Measurements from ENCODE around the gene IL13. TPM values are rescaled to one million over a fixed set of nuclear protein-coding genes. Genes with fewer than 3 reads are reported as not detected.

IL13 gene
- total RNA-seq, 1 donor from 2014 or later = not detected

GRCh38 chr5:132655821-132656773 lies 1.9 kb upstream of the IL13 start:
- no peak for DNase-seq (ENCODE audit: low read depth)
- H3K4me3 ChIP-seq (ENCODE audit: low read depth, low read length) = peak overlapping the region; percentile 38
- TF ChIP-seq, protein P1, sequence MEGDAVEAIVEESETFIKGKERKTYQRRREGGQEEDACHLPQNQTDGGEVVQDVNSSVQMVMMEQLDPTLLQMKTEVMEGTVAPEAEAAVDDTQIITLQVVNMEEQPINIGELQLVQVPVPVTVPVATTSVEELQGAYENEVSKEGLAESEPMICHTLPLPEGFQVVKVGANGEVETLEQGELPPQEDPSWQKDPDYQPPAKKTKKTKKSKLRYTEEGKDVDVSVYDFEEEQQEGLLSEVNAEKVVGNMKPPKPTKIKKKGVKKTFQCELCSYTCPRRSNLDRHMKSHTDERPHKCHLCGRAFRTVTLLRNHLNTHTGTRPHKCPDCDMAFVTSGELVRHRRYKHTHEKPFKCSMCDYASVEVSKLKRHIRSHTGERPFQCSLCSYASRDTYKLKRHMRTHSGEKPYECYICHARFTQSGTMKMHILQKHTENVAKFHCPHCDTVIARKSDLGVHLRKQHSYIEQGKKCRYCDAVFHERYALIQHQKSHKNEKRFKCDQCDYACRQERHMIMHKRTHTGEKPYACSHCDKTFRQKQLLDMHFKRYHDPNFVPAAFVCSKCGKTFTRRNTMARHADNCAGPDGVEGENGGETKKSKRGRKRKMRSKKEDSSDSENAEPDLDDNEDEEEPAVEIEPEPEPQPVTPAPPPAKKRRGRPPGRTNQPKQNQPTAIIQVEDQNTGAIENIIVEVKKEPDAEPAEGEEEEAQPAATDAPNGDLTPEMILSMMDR (conservative IDR thresholded peaks at IDR 0.05; ENCODE audit: low read depth, low read length) = no peak

DNA sequence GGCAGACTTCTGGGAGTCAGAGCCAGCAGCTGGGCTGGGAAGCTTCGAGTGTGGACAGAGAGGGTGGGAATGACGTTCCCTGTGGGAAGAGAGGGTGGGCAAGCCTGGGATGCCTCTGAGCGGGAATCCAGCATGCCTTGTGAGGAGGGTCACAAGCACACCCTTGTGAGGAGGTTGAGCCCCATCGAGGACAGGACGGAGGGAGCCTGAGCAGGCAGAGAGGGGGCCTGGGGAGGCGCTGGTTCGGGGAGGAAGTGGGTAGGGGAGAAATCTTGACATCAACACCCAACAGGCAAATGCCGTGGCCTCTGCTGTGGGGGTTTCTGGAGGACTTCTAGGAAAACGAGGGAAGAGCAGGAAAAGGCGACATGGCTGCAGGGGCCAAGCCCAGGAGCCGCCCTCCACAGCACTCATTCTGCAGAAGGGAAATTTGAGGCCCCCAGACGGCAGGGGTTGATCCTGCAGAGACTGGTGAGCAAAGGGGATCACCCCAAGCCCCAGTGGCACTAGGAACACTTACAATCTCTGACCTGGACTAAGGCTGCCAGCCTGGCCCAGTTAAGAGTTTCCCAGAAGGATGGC lies 1.1 kb upstream of the IL13 start:
- DNase-seq (ENCODE audit: low read depth) = no peak
- TF ChIP-seq, protein P1 (conservative IDR thresholded peaks at IDR 0.05; ENCODE audit: low read depth, low read length) = no peak
- no peak overlapping the region for H3K4me3 ChIP-seq (ENCODE audit: low read depth, low read length)

- H3K4me3 ChIP-seq (ENCODE audit: low read depth, low read length) = no peak overlapping the region
- no peak for DNase-seq (ENCODE audit: low read depth)
- TF ChIP-seq, protein P1 (conservative IDR thresholded peaks at IDR 0.05; ENCODE audit: low read depth, low read length) = no peak
Observed at GRCh38 chr5:132658381-132659302, 669 bp downstream of the IL13 start.

DNA sequence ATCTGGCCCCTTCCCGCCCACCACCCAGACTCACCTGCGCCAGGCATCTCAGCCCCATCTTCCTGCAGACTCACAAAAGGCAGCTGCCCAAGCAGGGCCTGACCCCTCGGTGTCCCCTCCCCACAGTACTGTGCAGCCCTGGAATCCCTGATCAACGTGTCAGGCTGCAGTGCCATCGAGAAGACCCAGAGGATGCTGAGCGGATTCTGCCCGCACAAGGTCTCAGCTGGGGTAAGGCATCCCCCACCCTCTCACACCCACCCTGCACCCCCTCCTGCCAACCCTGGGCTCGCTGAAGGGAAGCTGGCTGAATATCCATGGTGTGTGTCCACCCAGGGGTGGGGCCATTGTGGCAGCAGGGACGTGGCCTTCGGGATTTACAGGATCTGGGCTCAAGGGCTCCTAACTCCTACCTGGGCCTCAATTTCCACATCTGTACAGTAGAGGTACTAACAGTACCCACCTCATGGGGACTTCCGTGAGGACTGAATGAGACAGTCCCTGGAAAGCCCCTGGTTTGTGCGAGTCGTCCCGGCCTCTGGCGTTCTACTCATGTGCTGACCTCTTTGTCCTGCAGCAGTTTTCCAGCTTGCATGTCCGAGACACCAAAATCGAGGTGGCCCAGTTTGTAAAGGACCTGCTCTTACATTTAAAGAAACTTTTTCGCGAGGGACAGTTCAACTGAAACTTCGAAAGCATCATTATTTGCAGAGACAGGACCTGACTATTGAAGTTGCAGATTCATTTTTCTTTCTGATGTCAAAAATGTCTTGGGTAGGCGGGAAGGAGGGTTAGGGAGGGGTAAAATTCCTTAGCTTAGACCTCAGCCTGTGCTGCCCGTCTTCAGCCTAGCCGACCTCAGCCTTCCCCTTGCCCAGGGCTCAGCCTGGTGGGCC lies 1.9 kb downstream of the IL13 start:
- TF ChIP-seq, protein P1 (conservative IDR thresholded peaks at IDR 0.05; ENCODE audit: low read depth, low read length) = no peak
- no peak for DNase-seq (ENCODE audit: low read depth)
- no peak overlapping the region for H3K4me3 ChIP-seq (ENCODE audit: low read depth, low read length)

DNA sequence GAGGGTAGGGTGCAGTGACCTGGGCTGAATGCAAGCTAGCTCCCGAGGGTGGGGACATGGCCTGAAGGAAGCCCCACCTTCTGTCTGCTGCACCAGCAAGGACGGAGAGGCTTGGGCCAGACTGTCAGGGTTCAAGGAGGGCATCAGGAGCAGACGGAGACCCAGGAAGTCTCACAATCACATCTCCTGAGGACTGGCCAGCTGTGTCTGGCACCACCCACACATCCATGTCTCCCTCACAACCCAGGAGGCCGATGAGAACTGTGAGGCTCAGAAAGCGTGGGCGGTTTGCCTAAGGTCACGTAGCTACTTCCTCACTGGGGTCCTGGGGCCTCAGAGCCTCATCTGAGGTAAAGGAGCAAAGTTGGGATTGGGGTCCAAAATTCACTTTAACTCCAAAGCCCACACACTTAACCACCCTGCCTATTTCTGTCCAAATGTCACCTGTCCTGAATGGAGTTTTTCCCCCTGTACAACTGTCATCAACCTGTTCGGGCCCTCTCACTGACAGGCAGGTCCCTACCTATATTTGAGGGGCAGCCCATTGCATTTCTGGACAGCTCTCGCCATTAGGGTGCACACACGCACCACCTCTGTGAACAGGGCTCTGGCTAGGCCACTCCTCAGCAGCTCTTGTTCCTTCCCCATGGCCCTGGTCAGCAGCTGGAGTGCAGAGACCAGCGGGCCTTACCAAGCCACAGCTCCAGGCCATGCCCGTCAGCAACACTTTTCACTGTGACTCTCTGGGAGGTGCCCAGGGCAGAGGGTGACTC lies 3.4 kb downstream of the IL13 start:
- no peak overlapping the region for H3K4me3 ChIP-seq (ENCODE audit: low read depth, low read length)
- TF ChIP-seq, protein P1 (conservative IDR thresholded peaks at IDR 0.05; ENCODE audit: low read depth, low read length) = peak; percentile 11
- no peak for DNase-seq (ENCODE audit: low read depth)

Measured in epithelial cell of proximal tubule (primary cell).